D721Med (cell line): Measurements from ENCODE around the gene PDSS2.

ENCODE experiments used
- DNase-seq: peaks from one replicate; pipeline ENCODE4 v3.0.0; 2011; ENCODE audit warnings: low spot score; ENCODE audit not compliant: insufficient read length
- FAIRE-seq: peaks from 2 replicates; lab custom pipeline; 2011; peaks lifted over from hg19 to GRCh38; lab: Jason Lieb, UNC
- TF ChIP-seq, protein P1 (sequence below): IDR thresholded peaks from 2 replicates; pipeline ENCODE4 v1.5.1; 2012; ENCODE audit warnings: mild to moderate bottlenecking, control low read depth; ENCODE audit not compliant: insufficient read depth; ENCODE audit errors: missing control alignments

The PDSS2 gene

GRCh38 chr6:107360476-107360875 lies 98.9 kb downstream of the PDSS2 start:
- FAIRE-seq (no peak), DNase-seq (no peak)
- TF ChIP-seq, protein P1, sequence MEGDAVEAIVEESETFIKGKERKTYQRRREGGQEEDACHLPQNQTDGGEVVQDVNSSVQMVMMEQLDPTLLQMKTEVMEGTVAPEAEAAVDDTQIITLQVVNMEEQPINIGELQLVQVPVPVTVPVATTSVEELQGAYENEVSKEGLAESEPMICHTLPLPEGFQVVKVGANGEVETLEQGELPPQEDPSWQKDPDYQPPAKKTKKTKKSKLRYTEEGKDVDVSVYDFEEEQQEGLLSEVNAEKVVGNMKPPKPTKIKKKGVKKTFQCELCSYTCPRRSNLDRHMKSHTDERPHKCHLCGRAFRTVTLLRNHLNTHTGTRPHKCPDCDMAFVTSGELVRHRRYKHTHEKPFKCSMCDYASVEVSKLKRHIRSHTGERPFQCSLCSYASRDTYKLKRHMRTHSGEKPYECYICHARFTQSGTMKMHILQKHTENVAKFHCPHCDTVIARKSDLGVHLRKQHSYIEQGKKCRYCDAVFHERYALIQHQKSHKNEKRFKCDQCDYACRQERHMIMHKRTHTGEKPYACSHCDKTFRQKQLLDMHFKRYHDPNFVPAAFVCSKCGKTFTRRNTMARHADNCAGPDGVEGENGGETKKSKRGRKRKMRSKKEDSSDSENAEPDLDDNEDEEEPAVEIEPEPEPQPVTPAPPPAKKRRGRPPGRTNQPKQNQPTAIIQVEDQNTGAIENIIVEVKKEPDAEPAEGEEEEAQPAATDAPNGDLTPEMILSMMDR, result no peak

- DNase-seq (no peak), FAIRE-seq (no peak)
- TF ChIP-seq, protein P1, result no peak
Measured at GRCh38 chr6:107357842-107358241, 101.5 kb downstream of the PDSS2 start.

GRCh38 chr6:107357031-107357430 lies 102.3 kb downstream of the PDSS2 start:
- TF ChIP-seq, protein P1, result no peak
- FAIRE-seq, result no peak

DNA sequence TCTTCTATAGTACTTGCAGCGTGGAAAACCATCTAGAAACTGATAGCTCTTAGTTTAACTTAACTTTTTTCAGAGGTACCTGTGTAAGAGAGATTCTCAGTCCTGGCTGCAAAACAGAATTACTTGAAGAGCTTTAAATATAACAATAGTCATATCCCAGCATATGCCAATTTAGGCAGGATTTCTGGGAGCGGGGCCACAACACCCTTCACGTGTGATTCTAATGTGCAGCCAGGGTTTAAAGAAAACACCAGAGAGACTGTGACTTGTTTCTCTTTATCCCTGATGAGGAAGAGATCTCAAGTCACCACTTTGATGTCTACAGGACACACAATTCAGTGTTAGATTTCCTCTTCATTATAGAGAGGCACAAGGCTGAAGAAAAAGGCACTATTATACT lies 103.7 kb downstream of the PDSS2 start:
- TF ChIP-seq, protein P1, result no peak
- no peak for FAIRE-seq
- no peak for DNase-seq

More at GRCh38 chr6:107357031-107357430, 102.3 kb downstream of the PDSS2 start:
- DNase-seq, result no peak

- TF ChIP-seq, protein P1, result no peak
- DNase-seq (no peak), FAIRE-seq (no peak)
Measured at GRCh38 chr6:107354451-107354850, 104.9 kb downstream of the PDSS2 start.

- DNase-seq (no peak), FAIRE-seq (no peak)
- TF ChIP-seq, protein P1, result no peak
Measured at GRCh38 chr6:107353773-107354382, 105.5 kb downstream of the PDSS2 start.

GRCh38 chr6:107348224-107348623 lies 111.1 kb downstream of the PDSS2 start:
- TF ChIP-seq, protein P1, result no peak
- FAIRE-seq, result no peak

More at GRCh38 chr6:107348224-107348623, 111.1 kb downstream of the PDSS2 start:
- DNase-seq, result no peak
